WTC11 (cell line): Measurements from ENCODE around the gene CHKB. TPM values are rescaled to one million over a fixed set of nuclear protein-coding genes. Genes with fewer than 3 reads are reported as not detected.

Experiments used
- ATAC-seq: fragments of 200-7000 bp; cut with Tn5 transposase; 2 replicates; pipeline ENCODE4 v1.10.0; 2021; ENCODE audit warnings: mild to moderate bottlenecking, moderate library complexity
- CTCF ChIA-PET: fragments of 300-600 bp; sonication (Branson Sonifier 250); formaldehyde crosslinking; loops from one replicate; lab custom pipeline; 2021; ENCODE audit warnings: antibody characterized with exemption; lab: Charles Lee
- POLR2A ChIA-PET: fragments of 350-600 bp; sonication (Branson Sonifier 250); formaldehyde crosslinking; loops from one replicate; lab custom pipeline; 2021; ENCODE audit warnings: antibody characterized with exemption; lab: Charles Lee
- DNase-seq: peaks from one replicate; pipeline ENCODE4 v3.0.0; 2021; ENCODE audit warnings: low spot score
- H3K27ac Mint-ChIP-seq: 2 replicates; pipeline ENCODE4 v1.8.0; 2021; ENCODE audit warnings: mixed read lengths
- H3K27me3 Mint-ChIP-seq: 2 replicates; pipeline ENCODE4 v1.8.0; 2021; ENCODE audit warnings: low read depth, mild to moderate bottlenecking, moderate library complexity, mixed read lengths
- H3K36me3 Mint-ChIP-seq: 2 replicates; pipeline ENCODE4 v1.8.0; 2021; ENCODE audit warnings: mixed read lengths
- H3K4me1 Mint-ChIP-seq: 2 replicates; pipeline ENCODE4 v1.8.0; 2022; ENCODE audit warnings: mixed read lengths
- H3K4me3 Mint-ChIP-seq: 2 replicates; pipeline ENCODE4 v1.8.0; 2021; ENCODE audit warnings: mild to moderate bottlenecking, moderate library complexity, mixed read lengths
- H3K9me3 Mint-ChIP-seq: 2 replicates; pipeline ENCODE4 v1.8.0; 2021; ENCODE audit warnings: mixed read lengths
- CBFB ChIP-seq: sonication (generic); formaldehyde crosslinking; IDR thresholded peaks from 2 replicates; pipeline ENCODE4 v1.8.1; 2022; ENCODE audit warnings: mild to moderate bottlenecking, low read depth, missing genetic modification reagents
- CREB1 ChIP-seq: sonication (generic); formaldehyde crosslinking; IDR thresholded peaks from 2 replicates; pipeline ENCODE4 v1.8.0; 2023; ENCODE audit warnings: mild to moderate bottlenecking, missing genetic modification reagents
- GABPB1 ChIP-seq: sonication (generic); formaldehyde crosslinking; IDR thresholded peaks from 2 replicates; pipeline ENCODE4 v1.8.1; 2023; ENCODE audit warnings: mild to moderate bottlenecking, missing genetic modification reagents
- IRF1 ChIP-seq: sonication (generic); formaldehyde crosslinking; IDR thresholded peaks from 2 replicates; pipeline ENCODE4 v1.8.0; 2023; ENCODE audit warnings: missing genetic modification reagents
- MAX ChIP-seq: sonication (generic); formaldehyde crosslinking; IDR thresholded peaks from 2 replicates; pipeline ENCODE4 v1.8.0; 2022; ENCODE audit warnings: mild to moderate bottlenecking, missing genetic modification reagents
- MLX ChIP-seq: sonication (generic); formaldehyde crosslinking; IDR thresholded peaks from 2 replicates; pipeline ENCODE4 v1.8.1; 2023; ENCODE audit warnings: mild to moderate bottlenecking, missing genetic modification reagents, moderate library complexity
- MYBL2 ChIP-seq: sonication (generic); formaldehyde crosslinking; IDR thresholded peaks from 2 replicates; pipeline ENCODE4 v1.8.1; 2023; ENCODE audit warnings: mild to moderate bottlenecking, moderate library complexity, missing genetic modification reagents
- NFE2L1 ChIP-seq: sonication (generic); formaldehyde crosslinking; IDR thresholded peaks from 2 replicates; pipeline ENCODE4 v1.8.1; 2023; ENCODE audit warnings: missing genetic modification reagents
- OVOL2 ChIP-seq: fragments of 250-450 bp; sonication (Bioruptor Pico); IDR thresholded peaks from 2 replicates; pipeline ENCODE4 v1.9.0; 2021; ENCODE audit warnings: mild to moderate bottlenecking, borderline replicate concordance
- SMAD4 ChIP-seq: sonication (generic); formaldehyde crosslinking; IDR thresholded peaks from 2 replicates; pipeline ENCODE4 v1.8.0; 2022; ENCODE audit warnings: mild to moderate bottlenecking, missing genetic modification reagents
- ZBTB21 ChIP-seq: sonication (generic); formaldehyde crosslinking; IDR thresholded peaks from 2 replicates; pipeline ENCODE4 v1.8.1; 2023; ENCODE audit warnings: mild to moderate bottlenecking, missing genetic modification reagents, borderline replicate concordance
- ZNF219 ChIP-seq: sonication (generic); formaldehyde crosslinking; IDR thresholded peaks from 2 replicates; pipeline ENCODE4 v1.8.0; 2023; ENCODE audit warnings: missing genetic modification reagents, mild to moderate bottlenecking, borderline replicate concordance
- ZNF317 ChIP-seq: sonication (generic); formaldehyde crosslinking; IDR thresholded peaks from 2 replicates; pipeline ENCODE4 v1.8.1; 2023; ENCODE audit warnings: low read depth, mild to moderate bottlenecking, moderate library complexity, missing genetic modification reagents, borderline replicate concordance
- ZNF671 ChIP-seq: fragments of 250-450 bp; sonication (Bioruptor Pico); IDR thresholded peaks from 2 replicates; pipeline ENCODE4 v1.8.0; 2021; ENCODE audit warnings: mild to moderate bottlenecking
- total RNA-seq: library from RNA; stranded (reverse); gene quantifications from 3 replicates; pipeline ENCODE4 v1.2.3, GENCODE V29; 2021
- TF ChIP-seq, protein P1 (sequence below): sonication (generic); formaldehyde crosslinking; IDR thresholded peaks from 2 replicates; pipeline ENCODE4 v1.8.0; 2022; ENCODE audit warnings: mild to moderate bottlenecking, missing genetic modification reagents
- TF ChIP-seq, protein P2 (sequence below): sonication (generic); formaldehyde crosslinking; IDR thresholded peaks from 2 replicates; pipeline ENCODE4 v1.8.0; 2022; ENCODE audit warnings: mild to moderate bottlenecking, missing genetic modification reagents
- TF ChIP-seq, protein P3 (sequence below): sonication (generic); formaldehyde crosslinking; IDR thresholded peaks from 2 replicates; pipeline ENCODE4 v1.8.1; 2022; ENCODE audit warnings: missing genetic modification reagents, borderline replicate concordance
- TF ChIP-seq, protein P4 (sequence below): fragments of 250-450 bp; sonication (Bioruptor Pico); IDR thresholded peaks from 2 replicates; pipeline ENCODE4 v1.9.0; 2021; ENCODE audit warnings: moderate library complexity, mild to moderate bottlenecking, inconsistent platforms, borderline replicate concordance

The CHKB gene
- total RNA-seq, 1 experiment from 2014 or later, result 75.4 TPM

DNA sequence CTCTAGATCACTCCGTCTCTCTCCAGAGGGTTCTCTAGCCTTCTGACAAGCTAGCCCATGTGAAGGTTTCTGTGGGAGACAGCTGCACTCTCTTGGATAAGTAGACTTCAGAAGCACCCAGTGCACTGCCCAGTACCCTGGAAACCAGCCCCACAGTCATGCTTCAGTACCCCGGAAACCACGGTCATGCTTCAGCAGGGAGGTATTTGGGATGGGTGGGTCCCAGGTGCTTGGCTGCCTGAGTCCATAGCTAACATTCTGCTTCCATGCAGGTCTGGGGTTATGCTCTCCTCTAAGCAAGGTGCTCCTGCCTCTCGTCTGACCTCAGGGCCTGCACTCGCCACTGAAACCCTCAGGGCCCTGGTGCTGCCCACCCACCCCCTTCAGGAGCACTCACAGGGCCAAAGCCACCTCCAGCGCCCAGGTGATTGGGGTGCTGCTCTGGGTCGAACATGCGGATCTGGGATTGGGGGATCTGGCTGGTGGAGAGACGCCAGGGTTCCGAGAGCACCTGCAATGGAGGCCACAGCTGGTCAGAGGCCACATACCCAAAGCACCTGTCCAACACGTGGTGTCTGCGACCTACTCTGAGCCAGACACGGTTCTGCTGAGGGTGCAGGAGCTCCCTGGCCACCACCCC lies 12.6 kb downstream of the CHKB start (continued):
- TF ChIP-seq IRF1 (CRISPR knock-in tag) (no peak), OVOL2 (CRISPR knock-in tag) (no peak), ZNF219 (CRISPR knock-in tag) (no peak), NFE2L1 (CRISPR knock-in tag) (no peak), ZNF671 (CRISPR knock-in tag) (no peak), SMAD4 (CRISPR knock-in tag) (no peak)
- TF ChIP-seq, protein P1, sequence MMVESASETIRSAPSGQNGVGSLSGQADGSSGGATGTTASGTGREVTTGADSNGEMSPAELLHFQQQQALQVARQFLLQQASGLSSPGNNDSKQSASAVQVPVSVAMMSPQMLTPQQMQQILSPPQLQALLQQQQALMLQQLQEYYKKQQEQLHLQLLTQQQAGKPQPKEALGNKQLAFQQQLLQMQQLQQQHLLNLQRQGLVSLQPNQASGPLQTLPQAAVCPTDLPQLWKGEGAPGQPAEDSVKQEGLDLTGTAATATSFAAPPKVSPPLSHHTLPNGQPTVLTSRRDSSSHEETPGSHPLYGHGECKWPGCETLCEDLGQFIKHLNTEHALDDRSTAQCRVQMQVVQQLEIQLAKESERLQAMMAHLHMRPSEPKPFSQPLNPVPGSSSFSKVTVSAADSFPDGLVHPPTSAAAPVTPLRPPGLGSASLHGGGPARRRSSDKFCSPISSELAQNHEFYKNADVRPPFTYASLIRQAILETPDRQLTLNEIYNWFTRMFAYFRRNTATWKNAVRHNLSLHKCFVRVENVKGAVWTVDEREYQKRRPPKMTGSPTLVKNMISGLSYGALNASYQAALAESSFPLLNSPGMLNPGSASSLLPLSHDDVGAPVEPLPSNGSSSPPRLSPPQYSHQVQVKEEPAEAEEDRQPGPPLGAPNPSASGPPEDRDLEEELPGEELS (CRISPR knock-in tag), result no peak

DNA sequence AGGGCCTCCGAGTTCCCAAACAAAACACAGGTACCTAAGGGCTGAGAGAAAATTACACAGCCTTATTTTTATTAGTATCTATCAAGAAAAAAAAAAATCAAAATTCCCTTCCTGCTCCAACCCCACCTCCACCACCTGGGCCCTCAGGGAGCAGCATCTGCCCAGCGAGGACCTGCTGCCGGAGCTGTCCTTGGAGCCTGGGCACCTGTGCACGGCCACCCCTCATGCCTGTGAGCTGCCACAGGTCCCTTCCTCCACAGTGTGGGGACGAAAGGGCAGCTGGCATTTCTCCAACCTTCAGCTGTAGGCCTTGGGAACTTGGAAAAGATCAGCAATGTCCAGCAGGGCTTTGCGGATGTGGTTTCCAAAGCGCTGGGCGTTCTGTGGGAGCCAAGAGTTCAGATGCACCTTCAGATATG lies 13.6 kb downstream of the CHKB start:
- ChIA-PET POLR2A (interaction anchor here (0.6 kb wide), 1 partner anchor 53 kb away, joined by 4 read pairs; no protein-coding TSS in a partner anchor), CTCF (interaction anchor here (1.2 kb wide), 1 partner anchor 52 kb away, joined by 3 read pairs; no protein-coding TSS in a partner anchor)
- TF ChIP-seq MLX (CRISPR knock-in tag), result no peak
- TF ChIP-seq, protein P2, sequence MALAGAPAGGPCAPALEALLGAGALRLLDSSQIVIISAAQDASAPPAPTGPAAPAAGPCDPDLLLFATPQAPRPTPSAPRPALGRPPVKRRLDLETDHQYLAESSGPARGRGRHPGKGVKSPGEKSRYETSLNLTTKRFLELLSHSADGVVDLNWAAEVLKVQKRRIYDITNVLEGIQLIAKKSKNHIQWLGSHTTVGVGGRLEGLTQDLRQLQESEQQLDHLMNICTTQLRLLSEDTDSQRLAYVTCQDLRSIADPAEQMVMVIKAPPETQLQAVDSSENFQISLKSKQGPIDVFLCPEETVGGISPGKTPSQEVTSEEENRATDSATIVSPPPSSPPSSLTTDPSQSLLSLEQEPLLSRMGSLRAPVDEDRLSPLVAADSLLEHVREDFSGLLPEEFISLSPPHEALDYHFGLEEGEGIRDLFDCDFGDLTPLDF (CRISPR knock-in tag), result no peak
- TF ChIP-seq CREB1 (CRISPR knock-in tag), result no peak
- TF ChIP-seq GABPB1 (CRISPR knock-in tag), result no peak
- TF ChIP-seq, protein P3, sequence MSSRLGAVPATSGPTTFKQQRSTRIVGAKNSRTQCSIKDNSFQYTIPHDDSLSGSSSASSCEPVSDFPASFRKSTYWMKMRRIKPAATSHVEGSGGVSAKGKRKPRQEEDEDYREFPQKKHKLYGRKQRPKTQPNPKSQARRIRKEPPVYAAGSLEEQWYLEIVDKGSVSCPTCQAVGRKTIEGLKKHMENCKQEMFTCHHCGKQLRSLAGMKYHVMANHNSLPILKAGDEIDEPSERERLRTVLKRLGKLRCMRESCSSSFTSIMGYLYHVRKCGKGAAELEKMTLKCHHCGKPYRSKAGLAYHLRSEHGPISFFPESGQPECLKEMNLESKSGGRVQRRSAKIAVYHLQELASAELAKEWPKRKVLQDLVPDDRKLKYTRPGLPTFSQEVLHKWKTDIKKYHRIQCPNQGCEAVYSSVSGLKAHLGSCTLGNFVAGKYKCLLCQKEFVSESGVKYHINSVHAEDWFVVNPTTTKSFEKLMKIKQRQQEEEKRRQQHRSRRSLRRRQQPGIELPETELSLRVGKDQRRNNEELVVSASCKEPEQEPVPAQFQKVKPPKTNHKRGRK (CRISPR knock-in tag), result no peak
- no peak for TF ChIP-seq OVOL2 (CRISPR knock-in tag)
- TF ChIP-seq ZNF671 (CRISPR knock-in tag), result no peak
- TF ChIP-seq, protein P4, sequence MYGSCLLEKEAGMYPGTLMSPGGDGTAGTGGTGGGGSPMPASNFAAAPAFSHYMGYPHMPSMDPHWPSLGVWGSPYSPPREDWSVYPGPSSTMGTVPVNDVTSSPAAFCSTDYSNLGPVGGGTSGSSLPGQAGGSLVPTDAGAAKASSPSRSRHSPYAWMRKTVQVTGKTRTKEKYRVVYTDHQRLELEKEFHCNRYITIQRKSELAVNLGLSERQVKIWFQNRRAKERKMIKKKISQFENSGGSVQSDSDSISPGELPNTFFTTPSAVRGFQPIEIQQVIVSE (CRISPR knock-in tag), result no peak
- H3K4me3 Mint-ChIP-seq, result no peak overlapping the region
- no peak for DNase-seq
- H3K27ac Mint-ChIP-seq, result no peak overlapping the region
- H3K27me3 Mint-ChIP-seq, result peaks cover 5% of the 10 kb centered on the region
- no peaks in the 10 kb centered on the region for H3K4me1 Mint-ChIP-seq
- no peak for ATAC-seq
- H3K9me3 Mint-ChIP-seq, result no peaks in the 10 kb centered on the region
- H3K36me3 Mint-ChIP-seq, result peaks cover 31% of the 10 kb centered on the region

GRCh38 chr22:50568626-50569025 lies 14.0 kb downstream of the CHKB start:
- TF ChIP-seq MLX (CRISPR knock-in tag) (no peak), ZBTB21 (no peak), MAX (CRISPR knock-in tag) (no peak), ZNF317 (CRISPR knock-in tag) (no peak), GABPB1 (CRISPR knock-in tag) (no peak), MYBL2 (CRISPR knock-in tag) (no peak), CBFB (CRISPR knock-in tag) (no peak)
- Mint-ChIP-seq H3K9me3 (no peaks in the 10 kb centered on the region), H3K4me1 (peaks cover under 1% of the 10 kb centered on the region), H3K4me3 (no peak overlapping the region), H3K36me3 (peaks cover 31% of the 10 kb centered on the region), H3K27ac (no peak overlapping the region), H3K27me3 (peaks cover 9% of the 10 kb centered on the region)
- DNase-seq (no peak), ATAC-seq (no peak)
- ChIA-PET POLR2A (no interaction called here), CTCF (no interaction called here)
